Measurements from ENCODE around the gene ARL16. TPM values are rescaled to one million over a fixed set of nuclear protein-coding genes. Genes with fewer than 3 reads are reported as not detected.

ARL16 gene
- total and polyA plus RNA-seq, 2 of the 4 experiments (the other 2 are of a cell fraction): 51.1 to 77.9 TPM

DNA sequence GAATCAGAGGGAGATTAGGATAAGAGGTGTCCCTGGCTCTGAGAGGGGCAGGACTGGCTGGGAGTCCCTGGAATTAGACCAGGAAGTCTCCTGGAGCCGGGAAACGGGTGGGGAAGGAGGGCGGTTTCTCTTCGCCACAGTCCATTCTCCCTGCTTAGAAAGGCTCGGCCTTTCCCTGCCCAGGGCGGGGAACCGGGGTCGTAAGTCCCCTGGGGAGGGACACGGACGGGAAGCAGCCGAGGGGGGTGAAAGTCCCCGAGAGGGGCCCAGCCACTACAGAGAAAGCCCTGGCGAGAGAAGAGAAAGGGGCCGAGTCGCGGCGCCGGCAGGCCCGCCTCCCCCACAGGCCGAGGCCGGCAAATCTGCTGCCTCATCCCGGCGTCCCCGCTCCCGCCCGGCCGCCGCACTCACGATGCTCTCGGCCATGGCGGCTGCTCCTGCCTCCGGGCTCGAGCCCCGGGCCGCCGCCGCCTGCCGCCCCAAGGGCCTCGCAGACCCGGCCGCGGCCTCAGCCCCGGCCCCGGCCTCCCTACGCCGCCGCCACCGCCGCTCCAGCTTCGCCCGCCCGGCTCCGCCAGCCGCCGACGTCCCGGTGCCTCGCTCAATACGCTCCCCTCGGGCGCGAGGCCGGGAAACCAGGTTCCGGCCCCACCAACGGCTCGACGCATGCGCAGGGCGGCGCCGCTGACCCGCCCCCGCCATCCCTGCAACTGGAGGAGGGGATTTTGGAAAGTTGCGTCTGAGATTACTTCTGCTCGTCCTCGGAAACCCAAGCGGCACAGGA lies 46.9 kb downstream of the ARL16 start, which contains the start of the genes NPLOC4 and TSPAN10:
TSS of gene NPLOC4 (minus strand) at position 608 of the 784 bp plus-strand sequence. CDS start at position 426, 182 bp downstream.
TSS of gene TSPAN10 (plus strand) at position 692 of the 784 bp plus-strand sequence. CDS start 5,217 bp downstream, outside the sequence.
- no peaks in the 10 kb centered on the region for H3K9me3 ChIP-seq (ENCODE audit: control insufficient read depth, insufficient read depth, low read length)
- H3K23ac ChIP-seq (ENCODE audit: low read depth, low read length): peak within 1 kb of the TSS; percentile 97
- peak within 1 kb of the TSS; percentile 62 for H2AK5ac ChIP-seq (ENCODE audit: low read depth, low read length)
- H2BK15ac ChIP-seq (ENCODE audit: low read depth, low read length): no peak within 1 kb of the TSS
- peaks cover 45% of the 10 kb centered on the region for H4K20me1 ChIP-seq (ENCODE audit: insufficient read depth, low read length)
- dilution Hi-C loops (cut with HindIII; ENCODE audit: low sequenced_read_pairs, unreplicated experiment) (no loop called here), intact Hi-C loops (cut with micrococcal nuclease) (loop anchor here (1.0 kb wide), 1 partner anchor 30 kb away; the partner anchor contains the start of genes CCDC137 and OXLD1), in situ Hi-C loops (cut with MboI; ENCODE audit: low sequenced_read_pairs) (no loop called here)
- no peaks in the 10 kb centered on the region for H3K27me3 ChIP-seq (ENCODE audit: control insufficient read depth, insufficient read depth, low read length)
- H2BK120ac ChIP-seq (ENCODE audit: low read depth, low read length): peak within 1 kb of the TSS; percentile 34
- H4K91ac ChIP-seq (ENCODE audit: insufficient read depth, low read depth, low read length): peak within 1 kb of the TSS; percentile 18
- peak within 1 kb of the TSS; percentile 81 for H4K5ac ChIP-seq (ENCODE audit: low read depth, low read length)
- DNase-seq: peak; percentile 80
- ATAC-seq (ENCODE audit: low read depth): peak; percentile 94
- H3K4me1 ChIP-seq (ENCODE audit: control insufficient read depth, insufficient read depth, low read length): peaks cover 8% of the 10 kb centered on the region
- 0% methylated on average over 36 of the region's 77 CpGs; no CpG with 5 or more reads in 1 of the 2 experiments for WGBS, 2 experiments (ENCODE audit: extremely low coverage in 2 of 2, insufficient read length in 1 of 2)
- H3K79me1 ChIP-seq (ENCODE audit: low read depth in 1 of 2, low read length in 2 of 2): peaks cover 5 to 25% of the 10 kb centered on the region in 2 experiments; a peak in 2 of 4 replicates
- peak within 1 kb of the TSS; percentile 74 for H3K4ac ChIP-seq (ENCODE audit: low read depth, low read length)
- ChIA-PET CTCF (no interaction called here), POLR2A (ENCODE audit: unreplicated experiment) (interaction anchor here (0.6 kb wide), 1 partner anchor 15 kb away, joined by 3 read pairs; no protein-coding TSS in a partner anchor)
- peak within 1 kb of the TSS; percentile 45 for H2BK5ac ChIP-seq (ENCODE audit: low read depth, low read length, poor library complexity, severe bottlenecking)
- peak within 1 kb of the TSS; percentile 82 for H2AFZ ChIP-seq (replicated peaks; ENCODE audit: low read length, poor library complexity)
- H2BK20ac ChIP-seq (ENCODE audit: low read depth, low read length): peak within 1 kb of the TSS; percentile 32; the same call in 1 of the 2 replicates
- BruUV-seq (replicated peaks): no TSS peak
- TF ChIP-seq MAZ (IDR thresholded peaks at IDR 0.05; ENCODE audit: borderline replicate concordance, low read depth, low read length) (peak; percentile 71; the same call in 1 of the 2 replicates), NFE2L2 (IDR thresholded peaks at IDR 0.05; ENCODE audit: low read depth, low read length) (peak; percentile 44; the same call in 1 of the 2 replicates), SMC3 (IDR thresholded peaks at IDR 0.05; ENCODE audit: low read depth, low read length) (peak; percentile 40), RCOR1 (IDR thresholded peaks at IDR 0.05; ENCODE audit: insufficient replicate concordance, low read length) (no peak), POLR2A (IDR thresholded peaks at IDR 0.05; ENCODE audit: low read depth, low read length) (peak; percentile 92)
- TF ChIP-seq, protein P1, sequence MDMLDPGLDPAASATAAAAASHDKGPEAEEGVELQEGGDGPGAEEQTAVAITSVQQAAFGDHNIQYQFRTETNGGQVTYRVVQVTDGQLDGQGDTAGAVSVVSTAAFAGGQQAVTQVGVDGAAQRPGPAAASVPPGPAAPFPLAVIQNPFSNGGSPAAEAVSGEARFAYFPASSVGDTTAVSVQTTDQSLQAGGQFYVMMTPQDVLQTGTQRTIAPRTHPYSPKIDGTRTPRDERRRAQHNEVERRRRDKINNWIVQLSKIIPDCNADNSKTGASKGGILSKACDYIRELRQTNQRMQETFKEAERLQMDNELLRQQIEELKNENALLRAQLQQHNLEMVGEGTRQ (IDR thresholded peaks at IDR 0.05; ENCODE audit: low read depth, low read length): no peak
- peak within 1 kb of the TSS; percentile 73 to 95 for H4K8ac ChIP-seq (ENCODE audit: low read depth in 2 of 2, low read length in 2 of 2)
- H3K18ac ChIP-seq (ENCODE audit: low read depth, low read length): peak within 1 kb of the TSS; percentile 33; the same call in 1 of the 2 replicates
- peak within 1 kb of the TSS; percentile 57 for H3K4me3 ChIP-seq (ENCODE audit: insufficient read depth, low read depth, low read length)
- no peaks in the 10 kb centered on the region for H3K36me3 ChIP-seq (ENCODE audit: control insufficient read depth, insufficient read depth, low read length)
- peaks cover 14% of the 10 kb centered on the region for H3K9me1 ChIP-seq (ENCODE audit: insufficient read depth, low read length)
- H3K9ac ChIP-seq (ENCODE audit: low read depth, low read length): peak within 1 kb of the TSS; percentile 75
- peak within 1 kb of the TSS; percentile 91 for H3K14ac ChIP-seq (replicated peaks; ENCODE audit: low read depth, low read length)
- peak within 1 kb of the TSS; percentile 62; the same call in 1 of the 2 replicates for H3K56ac ChIP-seq (ENCODE audit: extremely low read depth, insufficient read depth, low read length)
- peak within 1 kb of the TSS; percentile 90 for H3K4me2 ChIP-seq (ENCODE audit: low read depth, low read length)
- peak within 1 kb of the TSS; percentile 65 for H3K27ac ChIP-seq (ENCODE audit: insufficient read depth, low read length)
- H2AK9ac ChIP-seq (replicated peaks; ENCODE audit: low read depth, low read length, poor library complexity): peak within 1 kb of the TSS; percentile 95

Measured in IMR-90 (cell line).